ENCODE data around the gene TSKS.

DNA sequence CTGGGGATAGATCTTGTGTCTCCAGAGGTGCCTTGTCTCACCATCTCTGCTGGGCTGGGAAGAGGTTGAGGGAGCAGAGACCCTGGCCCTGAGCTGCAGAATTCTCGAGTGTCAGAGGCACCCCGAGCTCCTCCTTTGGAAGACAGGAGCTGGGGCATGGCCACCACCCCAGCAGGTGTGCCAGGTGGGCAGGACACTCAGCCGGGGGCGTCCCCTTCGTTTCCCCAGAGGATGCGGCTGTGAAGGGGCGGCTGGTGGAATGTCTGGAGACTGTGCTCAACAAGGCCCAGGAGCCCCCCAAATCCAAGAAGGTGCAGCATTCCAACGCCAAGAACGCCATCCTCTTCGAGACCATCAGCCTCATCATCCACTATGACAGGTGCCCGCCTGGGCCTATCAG is 35.5 kb upstream of the TSKS start:
- TF ChIP-seq, protein P1, sequence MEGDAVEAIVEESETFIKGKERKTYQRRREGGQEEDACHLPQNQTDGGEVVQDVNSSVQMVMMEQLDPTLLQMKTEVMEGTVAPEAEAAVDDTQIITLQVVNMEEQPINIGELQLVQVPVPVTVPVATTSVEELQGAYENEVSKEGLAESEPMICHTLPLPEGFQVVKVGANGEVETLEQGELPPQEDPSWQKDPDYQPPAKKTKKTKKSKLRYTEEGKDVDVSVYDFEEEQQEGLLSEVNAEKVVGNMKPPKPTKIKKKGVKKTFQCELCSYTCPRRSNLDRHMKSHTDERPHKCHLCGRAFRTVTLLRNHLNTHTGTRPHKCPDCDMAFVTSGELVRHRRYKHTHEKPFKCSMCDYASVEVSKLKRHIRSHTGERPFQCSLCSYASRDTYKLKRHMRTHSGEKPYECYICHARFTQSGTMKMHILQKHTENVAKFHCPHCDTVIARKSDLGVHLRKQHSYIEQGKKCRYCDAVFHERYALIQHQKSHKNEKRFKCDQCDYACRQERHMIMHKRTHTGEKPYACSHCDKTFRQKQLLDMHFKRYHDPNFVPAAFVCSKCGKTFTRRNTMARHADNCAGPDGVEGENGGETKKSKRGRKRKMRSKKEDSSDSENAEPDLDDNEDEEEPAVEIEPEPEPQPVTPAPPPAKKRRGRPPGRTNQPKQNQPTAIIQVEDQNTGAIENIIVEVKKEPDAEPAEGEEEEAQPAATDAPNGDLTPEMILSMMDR (conservative IDR thresholded peaks at IDR 0.05; ENCODE audit: low read length) = no peak
- no peak for TF ChIP-seq EZH2phosphoT487 (IDR thresholded peaks at IDR 0.05; ENCODE audit: borderline replicate concordance)

Measured in Loucy (cell line).